Fibroblast of lung (primary cell): ENCODE measurements around the gene BMERB1.

Experiments used
- CTCF ChIP-seq, 2 donors: IDR thresholded peaks in 1 of 2; conservative IDR thresholded peaks in 1 of 2; 1 replicate in 1 of 2; 2 replicates in 1 of 2; pipeline ENCODE4 v1.5.1; 2011 to 2012; ENCODE audit warnings: low read length in 2 of 2, control low read depth in 1 of 2, inconsistent platforms in 1 of 2, low read depth in 1 of 2, mild to moderate bottlenecking in 1 of 2
- EZH2 ChIP-seq: IDR thresholded peaks from 2 replicates; pipeline ENCODE4 v1.5.1; 2012; ENCODE audit warnings: low read length, control low read depth, mild to moderate bottlenecking; ENCODE audit errors: missing control alignments

GRCh38 chr16:15539197-15539596, 104.8 kb downstream of the BMERB1 start:
- TF ChIP-seq CTCF (conservative IDR thresholded peaks at IDR 0.05 in 1 of 2, IDR thresholded peaks at IDR 0.05 in 1 of 2; ENCODE audit: low read depth in 1 of 2, low read length in 2 of 2) (no peak), EZH2 (no peak)
